GM18517 (cell line): ENCODE results near the gene DYNLRB2.
A peak's percentile ranks its signal among the peaks of the same experiment; 100 is the strongest.

Experiments used
- ATAC-seq: cut with Tn5 transposase; IDR thresholded peaks from one replicate; pipeline ENCODE4 v1.9.1; 2021; ENCODE audit warnings: mild to moderate bottlenecking, moderate library complexity; ENCODE audit not compliant: unreplicated experiment

DYNLRB2 gene

DNA sequence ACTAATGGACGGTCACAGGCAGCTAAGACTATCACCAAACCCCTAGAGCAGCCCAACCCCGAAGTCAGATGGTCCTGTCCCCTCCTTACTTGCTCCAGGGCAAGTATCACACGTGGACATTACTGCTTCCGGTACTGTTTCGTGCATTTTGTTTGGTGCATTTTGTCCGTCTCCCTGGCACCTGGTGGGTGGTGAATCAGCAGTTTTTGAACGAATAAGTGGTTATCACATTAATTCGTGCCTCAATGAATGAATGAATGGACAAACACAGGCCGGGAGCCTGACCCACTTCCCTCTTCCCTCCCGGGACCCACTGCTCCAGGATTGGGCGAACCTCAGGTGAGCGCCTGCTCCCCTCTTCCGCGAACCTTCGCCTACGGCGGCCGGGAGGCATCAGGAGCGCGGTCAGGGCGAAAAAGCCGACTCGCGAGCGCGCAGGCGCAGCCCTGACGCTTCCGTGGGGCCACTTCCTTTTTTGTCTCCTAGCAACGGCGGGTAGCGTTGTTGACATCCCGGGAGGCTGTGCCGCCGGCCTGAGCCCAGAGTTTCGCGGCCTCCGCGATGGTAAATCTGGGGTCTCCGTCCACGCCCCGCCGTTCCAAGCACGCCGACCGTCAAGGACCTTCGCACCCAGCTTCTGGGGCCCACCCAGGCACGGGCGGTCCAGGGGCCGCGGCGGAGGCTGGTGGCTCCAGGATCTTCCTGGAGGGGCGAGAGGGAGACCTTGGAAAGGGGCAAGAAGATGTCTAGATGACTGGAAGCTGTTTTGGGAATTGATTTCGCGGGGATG, at the start of gene DYNLRB2:
DYNLRB2 (plus strand) TSS at position 478 of the 790 bp plus-strand sequence; CDS start at position 562, 84 bp downstream.
- peak; percentile 81 for ATAC-seq

DNA sequence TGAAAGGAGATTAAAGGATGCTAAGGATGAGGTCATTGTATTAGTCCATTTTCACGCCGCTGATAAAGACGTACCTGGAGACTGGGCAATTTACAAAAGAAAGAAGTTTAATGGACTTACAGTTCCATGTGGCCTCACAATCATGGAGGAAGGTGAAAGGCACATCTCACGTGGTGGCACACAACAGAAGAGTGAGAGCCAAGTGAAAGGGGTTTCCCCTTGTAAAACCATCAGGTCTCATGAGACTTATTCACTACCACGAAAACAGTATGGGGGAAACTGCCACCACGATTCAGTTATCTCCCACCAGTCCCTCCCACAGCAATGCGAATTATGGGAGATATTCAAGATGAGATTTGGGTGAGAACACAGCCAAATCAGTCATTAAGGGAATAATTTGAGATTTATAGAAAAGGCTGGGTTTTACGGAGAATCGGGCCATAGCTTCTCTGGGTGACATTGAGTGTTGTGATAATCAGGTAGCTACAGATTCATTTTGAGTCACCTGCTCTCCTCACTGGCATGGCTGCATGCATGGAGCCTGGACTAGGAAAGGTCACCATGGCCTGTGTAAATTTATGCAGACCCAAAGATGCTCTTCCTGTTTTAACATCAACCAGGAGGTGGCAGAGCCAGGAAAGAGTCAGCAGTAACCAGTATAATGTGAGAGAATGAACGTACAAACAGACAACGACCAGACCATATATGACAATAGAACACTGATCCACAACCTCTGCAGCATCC, 40.5 kb upstream of the DYNLRB2 start:
- ATAC-seq = no peak

DNA sequence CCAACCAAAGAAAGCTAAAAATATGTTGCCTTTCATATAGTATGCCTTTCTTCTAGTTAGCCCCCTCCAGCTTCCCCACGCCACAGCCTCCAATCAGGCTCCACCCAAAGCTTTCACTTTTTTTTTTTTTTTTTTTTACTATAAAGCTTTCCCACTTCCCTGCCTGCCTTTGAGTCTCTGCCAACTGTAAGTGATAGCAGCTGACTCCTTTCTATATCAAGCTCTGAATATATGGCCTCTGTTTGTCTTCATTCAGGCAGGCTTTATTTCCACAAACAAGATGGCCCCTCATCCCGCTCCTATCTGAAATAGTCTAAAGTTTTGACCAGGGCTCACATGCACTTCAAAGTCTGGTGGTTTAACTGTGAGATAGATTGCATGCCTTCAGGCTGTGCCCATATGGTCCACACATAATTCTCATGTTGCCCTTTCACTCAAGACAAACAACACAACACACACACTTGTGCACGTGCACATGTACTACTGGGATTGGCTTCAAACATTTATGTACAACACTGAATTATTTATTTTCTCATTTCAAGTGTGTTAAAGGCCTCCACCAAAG, 39.8 kb upstream of the DYNLRB2 start:
- no peak for ATAC-seq

DNA sequence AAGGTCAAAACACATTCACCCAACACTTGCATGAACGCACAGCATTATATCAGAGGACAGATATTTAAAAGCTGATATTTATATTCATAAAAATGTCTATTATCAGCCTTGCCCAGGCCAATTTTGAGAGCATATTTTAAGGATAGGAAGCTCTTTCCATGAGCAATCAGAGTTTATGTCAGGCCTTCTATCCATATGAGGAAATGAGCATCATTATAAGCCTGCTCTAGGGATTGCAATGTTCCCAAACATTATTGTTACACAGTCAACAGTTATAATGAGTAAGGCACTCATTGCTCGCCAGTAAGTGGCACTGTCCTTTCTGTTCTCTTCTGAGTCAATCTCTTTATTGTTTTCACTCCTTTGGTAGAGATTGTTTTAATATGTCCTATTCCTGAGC, 37.7 kb upstream of the DYNLRB2 start:
- ATAC-seq = no peak

DNA sequence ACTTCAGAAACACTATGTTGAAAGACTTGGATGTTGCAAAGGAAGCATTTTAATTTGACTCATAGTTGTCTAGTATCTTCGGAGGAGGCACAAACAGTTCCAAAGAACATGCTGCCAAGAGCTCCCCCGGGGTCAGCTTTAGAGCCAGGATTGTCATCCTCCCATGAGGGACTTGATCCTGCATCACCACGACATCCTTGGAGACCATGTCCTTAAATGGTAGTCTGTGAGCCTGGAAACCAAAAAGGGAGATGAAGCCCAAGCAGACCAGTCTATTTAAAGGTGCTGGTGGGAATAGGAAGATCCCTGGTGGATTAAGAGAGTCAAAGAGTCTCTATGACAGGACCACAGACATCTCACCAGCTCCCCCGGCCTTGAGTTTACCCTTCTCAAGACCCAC, 33.3 kb upstream of the DYNLRB2 start:
- no peak for ATAC-seq

DNA sequence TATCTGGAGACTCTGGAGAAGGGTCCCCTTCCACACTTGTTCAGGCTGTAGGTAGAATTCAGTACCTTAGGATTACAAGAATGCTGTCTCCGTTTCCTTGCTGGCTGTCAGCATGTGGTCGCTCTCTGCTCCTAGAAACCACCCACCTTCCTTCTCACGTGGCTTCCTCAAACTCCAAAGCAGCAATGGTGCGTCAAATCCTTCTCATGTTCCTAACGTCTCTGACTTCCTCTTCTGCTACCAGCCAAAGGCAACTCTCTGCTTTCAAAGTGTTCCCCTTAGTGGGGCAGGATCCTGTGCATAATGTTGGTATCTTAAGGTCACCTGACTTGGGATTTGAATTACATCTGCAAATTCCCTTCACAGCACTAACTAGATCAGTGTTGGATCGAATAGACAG, 30.9 kb upstream of the DYNLRB2 start:
- no peak for ATAC-seq

DNA sequence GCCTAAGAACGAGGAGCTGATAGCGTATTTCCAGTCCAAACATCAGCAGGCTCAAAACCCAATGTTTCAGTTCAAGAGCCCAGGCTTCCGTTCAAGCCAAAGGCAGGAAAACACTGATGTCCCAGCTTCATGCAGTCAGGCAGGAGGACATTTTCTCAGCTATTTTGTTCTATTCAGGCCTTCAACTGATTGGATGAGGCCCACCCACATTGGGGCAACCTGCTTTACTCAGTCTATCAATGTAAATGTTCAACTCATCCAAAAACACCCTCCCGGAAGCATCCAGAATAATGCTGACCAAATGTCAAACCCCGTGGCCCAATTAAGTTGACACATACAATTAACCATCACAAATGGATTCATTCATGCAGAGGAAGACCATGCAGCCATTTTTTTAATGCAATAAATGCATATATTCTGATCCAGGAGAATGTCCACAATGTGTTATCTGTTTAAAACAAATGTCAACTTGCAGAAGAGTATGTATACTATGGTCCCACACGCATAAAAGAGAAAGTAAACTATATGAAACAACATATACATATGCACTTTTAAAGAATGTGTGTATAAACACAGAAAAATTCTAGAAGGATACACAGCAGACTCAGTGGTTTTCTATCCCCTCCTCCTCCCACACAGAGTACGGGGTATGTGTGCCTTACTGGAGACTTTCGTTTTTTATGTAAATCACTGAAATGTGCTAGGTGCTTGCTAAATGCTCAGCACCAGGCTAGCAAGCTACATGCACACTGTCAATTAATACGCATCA, 28.8 kb upstream of the DYNLRB2 start:
- no peak for ATAC-seq

DNA sequence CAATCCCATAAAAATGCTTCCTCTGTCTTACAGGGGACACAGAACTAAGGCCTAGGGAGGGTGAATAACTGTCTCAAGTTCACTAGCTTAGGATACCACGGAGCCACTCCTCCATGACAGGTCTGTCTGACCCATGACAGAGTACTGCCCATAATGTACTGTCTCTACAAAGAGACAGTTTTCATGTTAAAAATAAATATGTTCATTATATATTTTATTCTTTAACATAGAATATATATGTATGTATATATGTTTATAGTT, 28.3 kb upstream of the DYNLRB2 start:
- ATAC-seq = no peak

DNA sequence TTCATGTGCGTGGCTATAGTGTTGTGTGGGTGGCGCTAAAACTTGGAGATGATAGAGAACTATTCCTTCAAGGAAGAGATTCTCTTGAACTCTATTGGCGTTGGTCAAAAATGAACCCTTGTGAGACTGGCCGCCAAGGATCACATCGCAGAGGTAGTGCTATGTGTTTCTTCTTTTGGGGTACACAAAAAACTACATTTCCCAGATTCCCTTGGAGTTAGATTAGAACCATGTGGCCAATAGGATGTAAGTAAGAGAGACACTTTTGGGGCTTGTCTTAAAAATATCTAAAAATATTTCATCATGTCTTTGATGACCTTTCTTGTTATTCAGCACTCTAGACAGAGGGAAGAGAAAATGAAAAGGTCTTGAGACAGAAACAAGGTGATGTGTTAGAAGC, 25.4 kb upstream of the DYNLRB2 start:
- ATAC-seq = no peak

DNA sequence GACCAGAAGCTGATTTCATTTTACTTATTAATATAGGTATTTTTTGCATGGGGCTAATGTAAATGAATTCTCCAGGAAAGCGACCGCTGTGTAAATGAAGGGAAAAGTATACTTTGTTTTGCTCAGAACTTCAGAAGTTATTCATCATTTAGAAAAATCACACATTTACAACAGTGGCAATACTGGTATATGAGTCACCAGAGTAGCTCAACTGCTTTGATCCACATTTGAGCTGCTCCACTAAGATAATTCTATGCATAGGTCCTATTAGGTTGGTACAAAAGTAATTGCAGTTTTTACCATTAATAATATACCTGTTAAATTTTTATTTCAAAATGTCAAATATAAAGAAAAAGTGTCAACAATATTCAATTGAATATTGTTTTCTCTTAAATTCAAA, 22.9 kb upstream of the DYNLRB2 start:
- no peak for ATAC-seq

DNA sequence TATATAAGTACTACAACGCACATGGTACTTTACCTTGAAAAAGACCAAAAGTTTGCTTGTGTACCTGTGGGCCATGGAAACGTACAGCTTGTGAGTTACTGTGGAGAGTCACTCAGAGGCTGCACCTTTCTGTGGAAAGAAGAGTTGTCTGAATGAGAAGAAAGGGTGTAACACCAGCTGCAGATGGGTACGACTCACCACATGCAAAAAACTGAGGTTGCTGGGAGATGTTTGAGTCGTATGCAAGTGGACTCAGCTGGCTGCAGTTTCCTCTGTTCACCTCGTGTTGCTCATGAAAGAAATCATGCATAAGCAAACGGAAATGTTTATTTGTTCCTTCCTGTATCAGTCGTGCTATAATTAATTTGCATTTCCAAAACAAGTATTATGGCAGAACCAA, 22.4 kb upstream of the DYNLRB2 start:
- ATAC-seq = no peak

DNA sequence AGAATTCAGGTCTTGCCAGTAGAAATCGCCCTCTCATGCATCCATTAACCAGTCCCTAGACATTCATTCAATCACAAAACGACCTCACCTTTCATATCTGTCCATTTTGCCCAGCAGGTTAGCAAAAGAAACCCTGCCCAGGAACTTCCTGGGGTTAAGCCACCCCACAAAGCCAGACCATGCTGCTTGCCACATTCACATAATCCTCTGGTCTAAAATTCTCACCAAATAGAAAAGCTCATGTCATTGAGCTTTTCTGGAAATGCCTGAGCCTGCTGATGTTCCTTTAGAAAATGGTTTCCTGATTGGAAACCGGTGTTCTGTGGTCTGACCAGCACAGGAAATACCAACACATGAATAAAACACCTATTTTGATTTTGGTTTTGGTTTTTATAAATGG, 21.6 kb upstream of the DYNLRB2 start:
- ATAC-seq = no peak

DNA sequence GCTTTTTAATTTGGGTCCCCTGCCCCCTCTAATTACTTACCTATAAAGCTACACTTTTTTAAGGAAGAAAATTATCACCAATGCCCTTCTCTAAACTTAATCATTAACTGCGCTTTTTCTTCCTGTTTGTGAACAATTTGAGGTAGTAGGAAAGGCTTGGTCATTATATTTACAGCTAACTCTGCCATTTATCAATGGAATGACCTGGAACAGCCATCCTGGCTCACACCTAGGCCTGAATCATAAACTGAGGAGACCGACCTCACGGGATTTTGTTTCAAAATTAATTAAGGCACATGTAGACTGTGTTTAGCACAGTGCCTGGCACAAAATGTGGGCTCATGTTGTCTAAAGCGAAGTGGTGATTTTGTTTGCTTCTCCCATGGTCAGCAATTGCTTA, 15.4 kb upstream of the DYNLRB2 start:
- ATAC-seq = no peak

DNA sequence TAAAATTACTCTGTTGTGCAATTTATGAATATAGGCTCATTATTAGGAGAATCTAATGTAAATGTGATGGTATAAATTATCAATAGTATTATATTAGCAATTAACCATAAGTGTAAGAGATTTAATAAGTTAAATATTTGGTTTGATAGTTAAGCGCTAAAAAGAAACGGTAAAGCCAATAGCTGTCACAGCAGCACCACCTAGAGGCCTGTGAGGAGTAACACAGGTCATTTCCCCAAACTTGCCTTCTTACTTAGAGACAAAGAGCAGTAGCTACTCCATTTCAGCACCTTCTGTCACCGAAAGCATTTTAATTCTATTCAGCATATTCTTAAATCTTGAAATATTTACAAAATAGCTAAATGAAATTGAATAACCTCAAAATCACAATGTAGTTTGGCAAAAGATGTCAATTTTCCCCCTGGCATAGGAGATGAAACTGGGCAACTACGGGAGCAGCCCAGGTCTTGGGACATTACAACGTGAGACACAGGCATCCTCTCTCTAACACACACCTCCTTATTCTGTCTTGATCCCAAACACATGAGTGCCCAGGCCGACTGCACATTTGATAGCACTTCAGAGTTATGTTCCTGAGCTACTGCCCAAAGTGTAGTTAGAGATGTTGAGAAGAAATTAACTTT, 14.3 kb upstream of the DYNLRB2 start:
- ATAC-seq = no peak

DNA sequence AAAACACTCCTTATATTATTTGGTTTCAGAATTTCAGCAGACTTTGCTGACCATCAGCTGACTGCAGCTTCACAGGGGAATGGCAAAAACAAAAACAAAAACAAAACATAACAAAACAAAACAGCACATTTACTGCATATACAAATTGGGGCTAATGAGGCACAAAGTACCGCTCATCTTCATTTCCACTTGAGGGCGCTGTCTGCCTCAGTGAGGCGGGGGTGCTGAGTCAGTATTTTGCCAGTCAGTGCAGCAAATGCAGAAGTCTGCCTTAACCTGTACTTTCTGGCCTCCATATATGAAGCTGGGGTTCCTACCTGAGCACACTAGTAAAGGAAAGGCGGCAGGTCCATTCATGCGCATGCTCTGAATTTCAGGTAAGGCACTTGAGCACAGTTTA, 13.5 kb upstream of the DYNLRB2 start:
- ATAC-seq = no peak

DNA sequence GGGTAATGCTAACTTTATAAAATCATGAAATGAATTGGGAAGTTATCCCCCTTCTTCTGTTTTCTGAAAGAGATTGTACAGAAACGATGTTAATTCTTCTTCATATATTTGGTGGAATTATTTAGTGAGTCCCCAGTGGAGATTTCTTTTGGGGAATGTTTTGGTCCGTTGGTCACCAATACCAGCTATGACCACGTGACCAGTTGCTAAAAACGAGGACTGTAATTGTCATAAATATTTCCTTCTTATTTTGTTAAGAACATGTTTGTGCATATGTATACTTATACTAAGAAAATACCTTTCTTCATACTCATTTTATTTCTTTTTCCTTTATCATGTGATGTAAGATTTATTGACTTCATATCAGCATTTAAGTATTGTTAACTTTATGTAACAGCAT, 10.3 kb upstream of the DYNLRB2 start:
- no peak for ATAC-seq

DNA sequence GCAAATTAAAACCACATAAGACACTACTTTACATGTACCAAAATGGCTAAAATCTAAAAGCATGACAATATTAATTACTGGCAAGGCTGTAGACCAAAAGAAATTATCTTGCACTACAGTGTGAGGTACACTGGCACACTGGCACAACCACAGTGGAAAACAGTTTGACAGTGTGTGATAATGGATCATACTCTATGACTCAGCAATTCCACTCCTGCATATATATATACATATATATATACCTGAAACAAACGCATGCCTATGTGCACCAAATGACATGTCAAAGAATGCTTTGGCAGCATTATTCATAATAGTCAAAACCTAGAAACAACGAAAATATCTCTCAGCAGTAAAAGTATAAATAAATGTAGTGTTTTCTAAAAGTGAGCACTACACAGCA, 4.6 kb upstream of the DYNLRB2 start:
- no peak for ATAC-seq

DNA sequence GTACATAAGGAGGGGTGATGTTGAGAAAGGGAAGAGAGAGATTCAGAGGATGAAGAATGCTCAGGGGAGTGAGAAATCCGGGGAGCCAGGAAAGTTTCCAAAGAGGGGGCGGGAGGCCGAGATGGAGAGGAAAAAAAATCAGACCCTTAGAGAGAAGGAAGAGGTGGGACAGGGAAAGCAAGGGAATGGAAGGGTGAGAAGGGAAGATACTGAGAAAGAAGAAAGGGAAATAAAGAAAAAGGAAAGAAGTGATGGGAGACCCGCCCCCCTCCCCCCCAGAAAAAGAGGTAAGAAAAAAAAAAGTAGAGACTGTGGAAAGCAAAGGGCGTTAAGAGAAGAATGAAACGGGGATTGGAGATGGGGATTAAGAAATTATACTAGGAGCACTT, 507 bp downstream of the DYNLRB2 start:
- ATAC-seq = no peak

DNA sequence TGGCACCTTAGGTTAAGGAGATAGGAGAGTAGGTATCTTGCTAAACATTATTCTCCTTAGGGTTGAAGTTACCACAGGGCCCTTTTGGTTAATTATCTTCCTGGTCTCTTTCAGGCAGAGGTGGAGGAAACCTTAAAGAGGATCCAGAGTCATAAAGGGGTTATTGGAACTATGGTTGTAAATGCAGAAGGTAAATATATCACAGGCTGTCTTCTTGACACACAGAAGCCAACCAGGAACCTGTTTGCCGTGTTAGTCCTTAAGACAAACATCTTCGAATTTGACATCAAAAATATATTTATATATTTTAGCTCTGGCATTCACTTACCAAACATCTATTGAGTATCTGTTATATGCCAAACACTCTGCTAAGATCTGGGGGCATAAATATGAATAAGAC, 2.4 kb downstream of the DYNLRB2 start:
- ATAC-seq = no peak

DNA sequence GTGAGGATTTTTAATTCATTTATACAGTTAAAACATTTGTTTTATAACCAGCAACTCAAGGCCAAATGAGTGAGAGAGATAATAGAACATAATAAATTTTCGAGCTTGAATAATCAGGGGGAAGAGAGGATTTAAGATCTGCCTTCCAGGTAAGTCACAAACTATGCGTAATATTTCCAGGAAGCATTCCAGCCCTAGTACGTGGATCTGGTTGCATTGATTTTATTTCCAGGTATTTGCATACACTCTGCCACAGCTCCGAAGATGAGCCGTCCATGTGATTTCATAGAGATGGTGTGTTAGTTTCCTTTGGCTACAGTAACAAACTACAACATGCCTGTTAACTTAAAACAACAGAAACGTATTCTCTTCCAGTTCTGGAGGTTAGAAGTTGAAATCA, 3.5 kb downstream of the DYNLRB2 start:
- ATAC-seq = no peak

DNA sequence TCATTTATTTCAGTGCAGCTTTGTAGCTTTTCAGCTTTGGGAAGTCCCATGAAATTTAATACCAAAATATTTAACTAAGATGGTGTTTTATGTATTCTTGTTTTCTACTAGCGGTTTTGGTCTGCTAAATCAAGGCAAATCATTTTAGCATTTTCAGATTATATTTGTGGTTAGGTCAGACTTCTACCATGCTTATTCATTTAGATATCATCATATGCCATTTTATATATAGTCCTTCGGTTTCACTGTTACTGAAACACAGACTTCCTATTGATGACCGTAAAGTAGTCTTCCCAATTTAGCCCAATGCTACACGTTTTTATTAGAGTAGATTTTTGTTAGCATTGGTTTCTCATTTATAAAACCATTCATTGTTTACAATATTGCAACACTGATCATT, 5.5 kb downstream of the DYNLRB2 start:
- no peak for ATAC-seq
